Sigmoid colon (tissue), 4 donors: Measurements from ENCODE around the gene HIF3A.

Source experiments
- CTCF ChIP-seq, 4 experiments: fragments of 450-650 bp in 3 of 4; fragments of 200-600 bp in 1 of 4; IDR thresholded peaks; one replicate each; pipeline ENCODE4 v1.5.1; 2016 to 2019; ENCODE audit warnings: antibody characterized with exemption in 4 of 4, mild to moderate bottlenecking in 3 of 4, moderate library complexity in 2 of 4
- POLR2A ChIP-seq, 2 donors: fragments of 450-650 bp; IDR thresholded peaks; one replicate each; pipeline ENCODE4 v1.6.1; 2016; ENCODE audit warnings: antibody characterized with exemption in 2 of 2, mild to moderate bottlenecking in 2 of 2, moderate library complexity in 2 of 2
- POLR2AphosphoS5 ChIP-seq, 4 donors: sonication (generic); formaldehyde crosslinking; IDR thresholded peaks; one replicate each; pipeline ENCODE4 v1.6.1; 2017; ENCODE audit warnings: antibody characterized with exemption in 4 of 4

DNA sequence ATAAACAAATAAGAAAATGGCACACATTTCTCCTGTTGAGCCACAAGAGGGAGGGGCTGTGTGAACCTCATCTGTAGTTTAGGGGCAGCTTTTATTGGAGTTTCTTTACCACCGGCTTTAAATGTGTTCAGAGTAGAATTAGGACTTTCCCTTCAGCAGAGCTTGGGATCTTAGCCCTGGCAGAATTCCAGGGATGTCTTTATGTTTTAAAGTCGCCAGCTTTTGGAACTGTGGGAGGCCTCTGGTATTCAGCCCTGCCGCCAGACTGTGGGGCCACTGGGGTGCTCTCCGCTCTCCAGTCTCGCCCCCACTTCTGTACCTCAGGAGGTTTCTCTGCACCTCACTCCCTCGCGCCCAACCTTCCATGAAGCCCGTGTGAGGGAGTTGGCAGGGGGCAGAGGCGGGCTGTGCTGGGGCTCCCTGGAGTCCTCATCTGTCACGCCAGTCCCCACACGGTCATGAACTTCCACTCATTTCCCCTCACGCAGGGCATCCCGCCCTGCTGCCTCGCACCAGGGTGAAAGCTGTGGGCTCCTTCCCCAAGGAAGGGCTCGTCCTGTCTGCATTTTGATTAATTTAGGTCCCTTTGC lies 85.0 kb downstream of the HIF3A start:
- TF ChIP-seq CTCF (IDR thresholded peaks at IDR 0.05): no peak
- no peak for TF ChIP-seq POLR2A (IDR thresholded peaks at IDR 0.05)
- no peak for TF ChIP-seq POLR2AphosphoS5 (IDR thresholded peaks at IDR 0.05)
